Stimulated activated CD8-positive, alpha-beta memory T cell treated with anti-CD3 and anti-CD28 coated beads, Interleukin-4, amount 100 ng/mL, for 4 hours (primary cell): ENCODE data around the gene TRPC4.

Source experiments
- DNase-seq, 2 donors: peaks; one replicate each; pipeline ENCODE4 v3.0.0-alpha.2; 2020; ENCODE audit warnings: low read depth in 2 of 2, low spot score in 1 of 2

TRPC4 gene

GRCh38 chr13:37869756-37870488 lies at the start of gene TRPC4:
Gene TRPC4, minus strand, starts transcription at chr13:37869772. Its CDS starts 86,439 bp downstream, at chr13:37783333.
- no peak for DNase-seq

- DNase-seq = no peak
These were observed 49.2 kb upstream of the TRPC4 start for GRCh38 chr13:37918751-37919150.

GRCh38 chr13:37918116-37918714 lies 48.6 kb upstream of the TRPC4 start:
- no peak for DNase-seq

GRCh38 chr13:37914781-37915391 lies 45.3 kb upstream of the TRPC4 start:
- DNase-seq = no peak

GRCh38 chr13:37910790-37911189 lies 41.2 kb upstream of the TRPC4 start:
- no peak for DNase-seq

- no peak for DNase-seq
These were observed 37.3 kb upstream of the TRPC4 start for GRCh38 chr13:37906880-37907279.

- DNase-seq = no peak
These were observed 36.2 kb upstream of the TRPC4 start for GRCh38 chr13:37905736-37906135.

GRCh38 chr13:37899753-37900152 lies 30.2 kb upstream of the TRPC4 start:
- no peak for DNase-seq

- DNase-seq = no peak
These were observed 23.7 kb upstream of the TRPC4 start for GRCh38 chr13:37893321-37893720.

GRCh38 chr13:37889820-37890219 lies 20.2 kb upstream of the TRPC4 start:
- no peak for DNase-seq

- DNase-seq = no peak
These were observed 19.5 kb upstream of the TRPC4 start for GRCh38 chr13:37889102-37889501.

- DNase-seq = no peak
These were observed 17.3 kb upstream of the TRPC4 start for GRCh38 chr13:37886879-37887278.

- no peak for DNase-seq
These were observed 15.1 kb upstream of the TRPC4 start for GRCh38 chr13:37884674-37885073.

- no peak for DNase-seq
These were observed 14.5 kb upstream of the TRPC4 start for GRCh38 chr13:37884026-37884425.

- no peak for DNase-seq
These were observed 9.3 kb upstream of the TRPC4 start for GRCh38 chr13:37878921-37879320.

GRCh38 chr13:37878496-37878895 lies 8.9 kb upstream of the TRPC4 start:
- DNase-seq = no peak

- no peak for DNase-seq
These were observed 1.5 kb upstream of the TRPC4 start for GRCh38 chr13:37870895-37871550.

GRCh38 chr13:37870489-37870845 lies 895 bp upstream of the TRPC4 start:
- DNase-seq = no peak

- DNase-seq = no peak
These were observed 141 bp downstream of the TRPC4 start for GRCh38 chr13:37869506-37869755.

- no peak for DNase-seq
These were observed 674 bp downstream of the TRPC4 start for GRCh38 chr13:37868691-37869505.

- no peak for DNase-seq
These were observed 5.9 kb downstream of the TRPC4 start for GRCh38 chr13:37863708-37864107.

GRCh38 chr13:37835392-37835791 lies 34.2 kb downstream of the TRPC4 start:
- no peak for DNase-seq
